SK-N-SH (cell line): Measurements from ENCODE around the gene CFAP99. TPM values are rescaled to one million over a fixed set of nuclear protein-coding genes. Genes with fewer than 3 reads are reported as not detected.

Experiments
- CTCF ChIA-PET: fragments of 300-600, 350-600 bp; formaldehyde crosslinking; extraction: SDS; loops from one replicate; lab custom pipeline; 2021; lab: Yijun Ruan, JAX
- POLR2A ChIA-PET: fragments of 350-600 bp; sonication (Branson Sonifier 250); formaldehyde crosslinking; extraction: SDS; loops from one replicate; lab custom pipeline; 2020; ENCODE audit warnings: antibody characterized with exemption, inconsistent platforms; lab: Yijun Ruan, JAX
- DNase-seq: peaks from one replicate; pipeline ENCODE4 v3.0.0; 2012
- H2AFZ ChIP-seq: fragments of 200-600 bp; sonication (generic); 2 replicates; pipeline ENCODE4 v1.8.1; 2016; ENCODE audit warnings: antibody characterized with exemption, mild to moderate bottlenecking, low read depth
- H3F3A ChIP-seq: fragments of 200-600 bp; sonication (generic); replicated peaks from 2 replicates; pipeline ENCODE3; 2016; ENCODE audit warnings: antibody characterized with exemption, mild to moderate bottlenecking; ENCODE audit not compliant: insufficient read depth
- H3K27ac ChIP-seq, 2 experiments: fragments of 200-500 bp in 1 of 2; fragments of 200-600 bp in 1 of 2; sonication (Bioruptor generic) in 1 of 2; sonication (generic), shearing (Covaris generic) in 1 of 2; 2 replicates each; pipeline versions ENCODE4 v1.5.1 to v1.6.1; 2014 to 2016; ENCODE audit warnings: low read depth in 2 of 2, inconsistent platforms in 1 of 2, low read length in 1 of 2, mild to moderate bottlenecking in 1 of 2, mixed read lengths in 1 of 2
- H3K27me3 ChIP-seq: fragments of 200-600 bp; sonication (generic), shearing (Covaris generic); 2 replicates; pipeline ENCODE4 v1.6.1; 2016; ENCODE audit warnings: mixed run types; ENCODE audit not compliant: insufficient read depth
- H3K36me3 ChIP-seq, 2 experiments: fragments of 200-500 bp in 1 of 2; fragments of 200-600 bp in 1 of 2; sonication (Bioruptor generic) in 1 of 2; sonication (generic) in 1 of 2; replicated peaks in 1 of 2; 2 replicates each; pipeline versions ENCODE3 to v1.5.1; 2014 to 2016; ENCODE audit warnings: low read length in 1 of 2, mild to moderate bottlenecking in 1 of 2; ENCODE audit not compliant: insufficient read depth in 2 of 2, control insufficient read depth in 1 of 2
- H3K4me1 ChIP-seq, 2 experiments: fragments of 200-500 bp in 1 of 2; fragments of 200-600 bp in 1 of 2; sonication (Bioruptor generic) in 1 of 2; sonication (generic), shearing (Covaris generic) in 1 of 2; 2 replicates each; pipeline versions ENCODE4 v1.5.1 to v1.6.1; 2014 to 2016; ENCODE audit warnings: low read depth in 1 of 2, low read length in 1 of 2, mixed run types in 1 of 2; ENCODE audit not compliant: insufficient read depth in 2 of 2, control insufficient read depth in 1 of 2
- H3K4me2 ChIP-seq: fragments of 200-600 bp; sonication (generic), shearing (Covaris generic); 2 replicates; pipeline ENCODE4 v1.6.1; 2017; ENCODE audit warnings: mixed run types
- H3K4me3 ChIP-seq, 2 experiments: fragments of 200-500 bp in 1 of 2; fragments of 200-600 bp in 1 of 2; sonication (Bioruptor generic) in 1 of 2; sonication (generic), shearing (Covaris generic) in 1 of 2; 2 replicates each; pipeline versions ENCODE4 v1.5.1 to v1.8.1; 2014 to 2016; ENCODE audit warnings: low read depth in 2 of 2, inconsistent platforms in 1 of 2, low read length in 1 of 2, mild to moderate bottlenecking in 1 of 2, mixed read lengths in 1 of 2, moderate library complexity in 1 of 2
- H3K79me2 ChIP-seq: fragments of 200-600 bp; sonication (generic); 2 replicates; pipeline ENCODE4 v1.8.1; 2017; ENCODE audit warnings: mild to moderate bottlenecking; ENCODE audit not compliant: insufficient read depth
- H3K9ac ChIP-seq: fragments of 200-600 bp; sonication (generic); 2 replicates; pipeline ENCODE4 v1.6.1; 2017; ENCODE audit warnings: mixed run types
- H3K9me2 ChIP-seq: fragments of 200-600 bp; sonication (generic); 2 replicates; pipeline ENCODE4 v1.6.1; 2017; ENCODE audit warnings: mixed run types
- H3K9me3 ChIP-seq: fragments of 200-600 bp; sonication (generic); 2 replicates; pipeline ENCODE4 v1.6.1; 2017; ENCODE audit warnings: mixed run types, mild to moderate bottlenecking, moderate library complexity
- H4K20me1 ChIP-seq: fragments of 200-600 bp; sonication (generic); 2 replicates; pipeline ENCODE4 v1.6.1; 2017; ENCODE audit warnings: mild to moderate bottlenecking, mixed run types; ENCODE audit not compliant: insufficient read depth
- CHD2 ChIP-seq: fragments of 150-350 bp; IDR thresholded peaks from 2 replicates; pipeline ENCODE4 v1.6.1; 2018; ENCODE audit warnings: low read length; ENCODE audit not compliant: partially characterized antibody
- ELF1 ChIP-seq: IDR thresholded peaks from 2 replicates; pipeline ENCODE4 v1.4.0; 2012
- EZH2phosphoT487 ChIP-seq: fragments of 200-600 bp; sonication (generic); IDR thresholded peaks from 2 replicates; pipeline ENCODE4 v1.6.1; 2017; ENCODE audit warnings: low read depth, mixed run types, mild to moderate bottlenecking, antibody characterized with exemption, moderate library complexity, borderline replicate concordance
- FOSL2 ChIP-seq: IDR thresholded peaks from 2 replicates; pipeline ENCODE4 v1.4.0; 2012; ENCODE audit warnings: low read depth, mild to moderate bottlenecking, moderate library complexity, borderline replicate concordance
- FOXM1 ChIP-seq: IDR thresholded peaks from 2 replicates; pipeline ENCODE4 v1.4.0; 2012; ENCODE audit warnings: low read depth, mild to moderate bottlenecking
- GABPA ChIP-seq: IDR thresholded peaks from 2 replicates; pipeline ENCODE4 v1.4.0; 2012; ENCODE audit warnings: low read depth, mild to moderate bottlenecking
- GATA2 ChIP-seq: sonication (generic); formaldehyde crosslinking; IDR thresholded peaks from 2 replicates; pipeline ENCODE4 v1.5.0; 2020; ENCODE audit warnings: mild to moderate bottlenecking, missing genetic modification reagents
- IRF3 ChIP-seq: fragments of 150-350 bp; IDR thresholded peaks from 2 replicates; pipeline ENCODE4 v1.6.1; 2016; ENCODE audit warnings: mild to moderate bottlenecking, low read depth, low read length
- MXI1 ChIP-seq: IDR thresholded peaks from 2 replicates; pipeline ENCODE4 v1.6.1; 2012; ENCODE audit warnings: mild to moderate bottlenecking, low read depth, low read length, improper control_type of control experiment
- NFIC ChIP-seq: IDR thresholded peaks from 2 replicates; pipeline ENCODE4 v1.4.0; 2012; ENCODE audit warnings: borderline replicate concordance
- NRF1 ChIP-seq: IDR thresholded peaks from 2 replicates; pipeline ENCODE4 v1.6.1; 2012; ENCODE audit warnings: low read depth, mild to moderate bottlenecking, low read length
- RAD21 ChIP-seq: IDR thresholded peaks from 2 replicates; pipeline ENCODE4 v1.6.1; 2012; ENCODE audit warnings: mild to moderate bottlenecking, low read length
- RCOR1 ChIP-seq: fragments of 150-350 bp; IDR thresholded peaks from 2 replicates; pipeline ENCODE4 v1.6.1; 2017; ENCODE audit warnings: antibody characterized with exemption, low read length
- RFX5 ChIP-seq: IDR thresholded peaks from 2 replicates; pipeline ENCODE4 v1.6.1; 2012; ENCODE audit warnings: mild to moderate bottlenecking, improper control_type of control experiment, low read length
- RXRA ChIP-seq: IDR thresholded peaks from 2 replicates; pipeline ENCODE4 v1.4.0; 2012; ENCODE audit warnings: low read depth, mild to moderate bottlenecking, borderline replicate concordance
- SIN3A ChIP-seq: IDR thresholded peaks from 2 replicates; pipeline ENCODE4 v1.6.1; 2012; ENCODE audit warnings: low read depth, mild to moderate bottlenecking, low read length, moderate library complexity, borderline replicate concordance
- TAF1 ChIP-seq: IDR thresholded peaks from 2 replicates; pipeline ENCODE4 v1.6.1; 2012; ENCODE audit warnings: low read depth, mild to moderate bottlenecking, low read length, moderate library complexity, borderline replicate concordance
- TEAD4 ChIP-seq: IDR thresholded peaks from 2 replicates; pipeline ENCODE4 v1.4.0; 2012; ENCODE audit warnings: mild to moderate bottlenecking, borderline replicate concordance; ENCODE audit not compliant: insufficient read depth
- USF1 ChIP-seq: IDR thresholded peaks from 2 replicates; pipeline ENCODE4 v1.4.0; 2012; ENCODE audit warnings: low read depth, borderline replicate concordance
- ZBTB33 ChIP-seq: IDR thresholded peaks from 2 replicates; pipeline ENCODE4 v1.4.0; 2012; ENCODE audit warnings: low read depth, borderline replicate concordance
- WGBS: methylation state at CpG from one replicate; pipeline ENCODE4 v1.1.6; 2017; ENCODE audit warnings: low lambda C conversion rate; 5-methylcytosine and 5-hydroxymethylcytosine counted together
- polyA plus RNA-seq, 3 experiments: library from polyadenylated mRNA; depleted of rRNA; stranded (reverse); fragments of >200 nt; gene quantifications; 2 replicates each; pipeline ENCODE4 v1.2.3, GENCODE V29; 2012
- TF ChIP-seq, protein P1 (sequence below): IDR thresholded peaks from 2 replicates; pipeline ENCODE4 v1.4.0; 2012; ENCODE audit warnings: low read depth
- TF ChIP-seq, protein P2 (sequence below): fragments of 150-350 bp; IDR thresholded peaks from 2 replicates; pipeline ENCODE4 v1.6.1; 2017; ENCODE audit warnings: antibody characterized with exemption, low read length, low read depth, borderline replicate concordance
- TF ChIP-seq, protein P3 (sequence below): IDR thresholded peaks from 2 replicates; pipeline ENCODE4 v1.6.1; 2012; ENCODE audit warnings: mild to moderate bottlenecking, low read depth, low read length, moderate library complexity

The CFAP99 gene
- polyA plus RNA-seq, 1 of the 3 experiments (the other 2 are of a cell fraction) = 0.13 TPM

DNA sequence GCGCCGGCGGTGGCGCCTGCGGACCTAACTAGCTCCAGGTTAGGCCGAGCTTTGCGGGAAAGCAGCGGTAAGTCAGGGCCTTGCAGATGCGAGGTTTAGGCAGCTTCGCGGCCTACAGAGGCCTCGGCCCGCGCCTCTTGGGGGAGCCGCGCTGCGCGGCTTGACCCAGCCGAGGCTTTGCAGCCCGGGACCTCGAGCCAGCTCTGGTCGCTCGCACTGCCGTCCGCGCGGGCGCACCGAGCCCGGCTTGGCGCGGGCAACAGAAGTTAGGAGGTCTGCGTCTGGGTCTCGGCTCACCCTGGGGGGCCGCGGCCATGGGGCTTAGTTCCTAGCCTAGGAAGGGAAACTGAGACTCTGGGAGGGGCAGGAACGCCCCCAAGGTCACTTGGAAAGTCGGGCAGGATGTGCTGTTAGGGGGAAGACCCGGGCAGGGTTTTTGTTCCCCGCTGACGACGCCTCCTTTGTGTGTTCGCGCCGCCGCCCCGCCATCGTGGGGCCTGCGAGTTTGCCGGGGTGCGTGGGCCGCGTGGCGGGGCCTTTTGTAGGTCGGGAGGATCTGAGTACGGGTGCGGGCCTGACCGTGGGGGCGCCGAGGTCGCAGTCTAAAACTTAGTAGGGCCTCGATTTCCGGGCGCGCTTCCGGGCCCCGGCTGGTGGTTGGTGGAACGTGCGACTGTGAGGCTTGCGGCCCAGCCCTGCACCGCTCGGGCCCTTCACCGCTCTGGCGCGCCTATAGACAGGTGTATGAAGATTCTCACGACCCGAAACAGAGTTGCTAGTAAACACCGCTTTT lies 50.6 kb downstream of the CFAP99 start:
- 2% methylated on average over 23 of the region's 78 CpGs for WGBS
- CTCF ChIA-PET = interaction anchor here (1.0 to 3.0 kb wide), 6 partner anchors 9 to 249 kb away, joined by 3 to 11 read pairs (median 4); no protein-coding TSS in a partner anchor
- Histone ChIP-seq H3K9me2 (no peaks in the 10 kb centered on the region), H3K9ac (peak overlapping the region; percentile 98), H3F3A (peaks cover 11% of the 10 kb centered on the region), H3K27me3 (no peaks in the 10 kb centered on the region), H3K36me3 (peaks cover 15 to 31% of the 10 kb centered on the region in 2 experiments), H3K27ac (peak overlapping the region; percentile 83 to 86), H3K4me1 (peaks cover 6 to 7% of the 10 kb centered on the region in 2 experiments; a peak in 3 of 4 replicates), H2AFZ (peak overlapping the region; percentile 18; the same call in 1 of the 2 replicates), H3K4me3 (peak overlapping the region; percentile 88 to 93), H3K9me3 (0 out of 2 replicates have a peak, but pooled peaks cover 9% of the 10 kb centered on the region), H3K79me2 (peaks cover 81% of the 10 kb centered on the region), H4K20me1 (peaks cover 42% of the 10 kb centered on the region), H3K4me2 (peak overlapping the region; percentile 93)
- POLR2A ChIA-PET = interaction anchor here (0.8 to 2.0 kb wide), 7 partner anchors 33 to 287 kb away, joined by 3 to 9 read pairs (median 5); partner anchors contain the start of genes FAM193A and TNIP2
- peak; percentile 72 for DNase-seq
- peak; percentile 46; the same call in 1 of the 2 replicates for TF ChIP-seq ELF1
- TF ChIP-seq, protein P1, sequence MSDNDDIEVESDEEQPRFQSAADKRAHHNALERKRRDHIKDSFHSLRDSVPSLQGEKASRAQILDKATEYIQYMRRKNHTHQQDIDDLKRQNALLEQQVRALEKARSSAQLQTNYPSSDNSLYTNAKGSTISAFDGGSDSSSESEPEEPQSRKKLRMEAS = peak; percentile 54
- no peak for TF ChIP-seq USF1
- TF ChIP-seq, protein P2, sequence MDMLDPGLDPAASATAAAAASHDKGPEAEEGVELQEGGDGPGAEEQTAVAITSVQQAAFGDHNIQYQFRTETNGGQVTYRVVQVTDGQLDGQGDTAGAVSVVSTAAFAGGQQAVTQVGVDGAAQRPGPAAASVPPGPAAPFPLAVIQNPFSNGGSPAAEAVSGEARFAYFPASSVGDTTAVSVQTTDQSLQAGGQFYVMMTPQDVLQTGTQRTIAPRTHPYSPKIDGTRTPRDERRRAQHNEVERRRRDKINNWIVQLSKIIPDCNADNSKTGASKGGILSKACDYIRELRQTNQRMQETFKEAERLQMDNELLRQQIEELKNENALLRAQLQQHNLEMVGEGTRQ = no peak
- no peak for TF ChIP-seq FOSL2
- no peak for TF ChIP-seq EZH2phosphoT487
- no peak for TF ChIP-seq RXRA
- no peak for TF ChIP-seq RAD21
- TF ChIP-seq TEAD4 = no peak
- no peak; the same call in 1 of the 2 replicates for TF ChIP-seq FOXM1
- TF ChIP-seq ZBTB33 = no peak
- TF ChIP-seq SIN3A = no peak
- TF ChIP-seq RFX5 = no peak
- no peak for TF ChIP-seq IRF3
- no peak for TF ChIP-seq TAF1
- no peak for TF ChIP-seq RCOR1
- TF ChIP-seq GABPA = no peak
- TF ChIP-seq, protein P3, sequence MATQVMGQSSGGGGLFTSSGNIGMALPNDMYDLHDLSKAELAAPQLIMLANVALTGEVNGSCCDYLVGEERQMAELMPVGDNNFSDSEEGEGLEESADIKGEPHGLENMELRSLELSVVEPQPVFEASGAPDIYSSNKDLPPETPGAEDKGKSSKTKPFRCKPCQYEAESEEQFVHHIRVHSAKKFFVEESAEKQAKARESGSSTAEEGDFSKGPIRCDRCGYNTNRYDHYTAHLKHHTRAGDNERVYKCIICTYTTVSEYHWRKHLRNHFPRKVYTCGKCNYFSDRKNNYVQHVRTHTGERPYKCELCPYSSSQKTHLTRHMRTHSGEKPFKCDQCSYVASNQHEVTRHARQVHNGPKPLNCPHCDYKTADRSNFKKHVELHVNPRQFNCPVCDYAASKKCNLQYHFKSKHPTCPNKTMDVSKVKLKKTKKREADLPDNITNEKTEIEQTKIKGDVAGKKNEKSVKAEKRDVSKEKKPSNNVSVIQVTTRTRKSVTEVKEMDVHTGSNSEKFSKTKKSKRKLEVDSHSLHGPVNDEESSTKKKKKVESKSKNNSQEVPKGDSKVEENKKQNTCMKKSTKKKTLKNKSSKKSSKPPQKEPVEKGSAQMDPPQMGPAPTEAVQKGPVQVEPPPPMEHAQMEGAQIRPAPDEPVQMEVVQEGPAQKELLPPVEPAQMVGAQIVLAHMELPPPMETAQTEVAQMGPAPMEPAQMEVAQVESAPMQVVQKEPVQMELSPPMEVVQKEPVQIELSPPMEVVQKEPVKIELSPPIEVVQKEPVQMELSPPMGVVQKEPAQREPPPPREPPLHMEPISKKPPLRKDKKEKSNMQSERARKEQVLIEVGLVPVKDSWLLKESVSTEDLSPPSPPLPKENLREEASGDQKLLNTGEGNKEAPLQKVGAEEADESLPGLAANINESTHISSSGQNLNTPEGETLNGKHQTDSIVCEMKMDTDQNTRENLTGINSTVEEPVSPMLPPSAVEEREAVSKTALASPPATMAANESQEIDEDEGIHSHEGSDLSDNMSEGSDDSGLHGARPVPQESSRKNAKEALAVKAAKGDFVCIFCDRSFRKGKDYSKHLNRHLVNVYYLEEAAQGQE = 0 out of 2 replicates have a peak, but pooled peaks have one; percentile 9
- TF ChIP-seq CHD2 = no peak
- TF ChIP-seq GATA2 (CRISPR knock-in tag) = no peak
- no peak for TF ChIP-seq NFIC
- no peak for TF ChIP-seq NRF1
- TF ChIP-seq MXI1 = peak; percentile 65; the same call in 1 of the 2 replicates
